Measurements from ENCODE around the gene CDAN1. TPM values are rescaled to one million over a fixed set of nuclear protein-coding genes. Genes with fewer than 3 reads are reported as not detected.

The CDAN1 gene
- total RNA-seq, 2 donors from 2014 or later, result 3.5 to 6.1 TPM

DNA sequence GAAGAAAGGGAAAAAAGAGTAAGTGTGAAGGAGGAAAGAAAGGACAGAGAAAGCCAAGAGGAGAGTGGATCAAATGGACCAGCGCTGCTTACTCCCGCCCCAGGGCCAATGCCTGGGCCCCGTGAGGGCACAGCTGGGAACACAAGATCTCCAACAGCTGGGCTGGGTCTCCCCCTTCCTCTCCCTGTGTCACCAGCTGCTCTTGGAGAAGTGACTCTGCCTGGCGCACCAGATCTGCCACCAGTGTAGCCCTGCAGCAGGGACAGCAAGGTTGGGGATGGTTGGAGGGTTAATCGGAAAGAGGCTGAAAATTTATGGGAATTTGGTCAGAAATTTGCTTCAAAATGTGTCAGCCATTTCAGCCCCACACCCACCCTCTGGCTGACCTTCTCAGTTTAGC is 8.4 kb downstream of the CDAN1 start:
- Histone ChIP-seq H3K27me3 (no peaks in the 10 kb centered on the region), H3K4me3 (no peak overlapping the region), H3K36me3 (peaks cover 82% of the 10 kb centered on the region), H3K27ac (no peak overlapping the region), H3K4me1 (no peaks in the 10 kb centered on the region), H3K9me3 (no peaks in the 10 kb centered on the region)
- TF ChIP-seq, protein P1, sequence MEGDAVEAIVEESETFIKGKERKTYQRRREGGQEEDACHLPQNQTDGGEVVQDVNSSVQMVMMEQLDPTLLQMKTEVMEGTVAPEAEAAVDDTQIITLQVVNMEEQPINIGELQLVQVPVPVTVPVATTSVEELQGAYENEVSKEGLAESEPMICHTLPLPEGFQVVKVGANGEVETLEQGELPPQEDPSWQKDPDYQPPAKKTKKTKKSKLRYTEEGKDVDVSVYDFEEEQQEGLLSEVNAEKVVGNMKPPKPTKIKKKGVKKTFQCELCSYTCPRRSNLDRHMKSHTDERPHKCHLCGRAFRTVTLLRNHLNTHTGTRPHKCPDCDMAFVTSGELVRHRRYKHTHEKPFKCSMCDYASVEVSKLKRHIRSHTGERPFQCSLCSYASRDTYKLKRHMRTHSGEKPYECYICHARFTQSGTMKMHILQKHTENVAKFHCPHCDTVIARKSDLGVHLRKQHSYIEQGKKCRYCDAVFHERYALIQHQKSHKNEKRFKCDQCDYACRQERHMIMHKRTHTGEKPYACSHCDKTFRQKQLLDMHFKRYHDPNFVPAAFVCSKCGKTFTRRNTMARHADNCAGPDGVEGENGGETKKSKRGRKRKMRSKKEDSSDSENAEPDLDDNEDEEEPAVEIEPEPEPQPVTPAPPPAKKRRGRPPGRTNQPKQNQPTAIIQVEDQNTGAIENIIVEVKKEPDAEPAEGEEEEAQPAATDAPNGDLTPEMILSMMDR (IDR thresholded peaks at IDR 0.05), result no peak
- no peak for DNase-seq (ENCODE audit: low spot score)

GRCh38 chr15:42727750-42728381 is 9.1 kb downstream of the CDAN1 start:
- no peak for DNase-seq (ENCODE audit: low spot score)
- H3K27me3 ChIP-seq, result no peaks in the 10 kb centered on the region
- H3K4me1 ChIP-seq, result no peaks in the 10 kb centered on the region
- TF ChIP-seq, protein P1 (IDR thresholded peaks at IDR 0.05), result no peak
- no peaks in the 10 kb centered on the region for H3K9me3 ChIP-seq
- no peak overlapping the region for H3K27ac ChIP-seq
- no peak overlapping the region for H3K4me3 ChIP-seq
- H3K36me3 ChIP-seq, result peaks cover 82% of the 10 kb centered on the region

DNA sequence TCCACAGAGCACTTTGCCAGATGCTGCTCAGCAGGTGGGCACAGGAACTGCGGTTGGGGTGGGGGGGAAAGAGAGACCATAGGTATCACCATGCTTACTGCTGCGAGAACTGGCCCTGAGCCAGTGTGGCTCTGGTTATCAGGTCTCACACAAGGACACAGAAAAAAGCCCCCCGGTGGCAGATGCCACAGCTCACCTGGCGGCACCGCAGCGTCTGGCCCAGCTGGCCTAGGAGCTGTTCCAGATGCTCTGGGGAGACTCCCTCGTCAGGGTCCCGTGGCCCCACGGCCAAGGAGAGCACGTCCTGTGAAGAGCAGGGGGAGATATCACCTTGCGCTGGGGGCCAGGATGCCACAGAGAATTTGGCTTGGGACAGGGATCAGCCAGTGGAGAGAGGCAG is 10.8 kb downstream of the CDAN1 start:
- DNase-seq (ENCODE audit: low spot score), result no peak
- TF ChIP-seq, protein P1 (IDR thresholded peaks at IDR 0.05), result no peak
- H3K36me3 ChIP-seq, result peaks cover 74% of the 10 kb centered on the region
- no peaks in the 10 kb centered on the region for H3K4me1 ChIP-seq
- no peak overlapping the region for H3K27ac ChIP-seq
- no peaks in the 10 kb centered on the region for H3K27me3 ChIP-seq
- H3K9me3 ChIP-seq, result no peaks in the 10 kb centered on the region
- no peak overlapping the region for H3K4me3 ChIP-seq

- Histone ChIP-seq H3K36me3 (peaks cover 73% of the 10 kb centered on the region), H3K4me1 (no peaks in the 10 kb centered on the region), H3K9me3 (no peaks in the 10 kb centered on the region), H3K4me3 (no peak overlapping the region), H3K27me3 (no peaks in the 10 kb centered on the region), H3K27ac (no peak overlapping the region)
- DNase-seq (ENCODE audit: low spot score), result no peak
- TF ChIP-seq, protein P1 (IDR thresholded peaks at IDR 0.05), result no peak
Measured at GRCh38 chr15:42725331-42725903, 11.5 kb downstream of the CDAN1 start.

- H3K4me1 ChIP-seq, result no peaks in the 10 kb centered on the region
- H3K4me3 ChIP-seq, result no peak overlapping the region
- TF ChIP-seq, protein P1 (IDR thresholded peaks at IDR 0.05), result no peak
- H3K27me3 ChIP-seq, result no peaks in the 10 kb centered on the region
- no peaks in the 10 kb centered on the region for H3K9me3 ChIP-seq
- H3K27ac ChIP-seq, result no peak overlapping the region
- DNase-seq (ENCODE audit: low spot score), result no peak
- peaks cover 73% of the 10 kb centered on the region for H3K36me3 ChIP-seq
Measured at GRCh38 chr15:42724276-42724675, 12.7 kb downstream of the CDAN1 start.

- Histone ChIP-seq H3K4me1 (no peaks in the 10 kb centered on the region), H3K27me3 (no peaks in the 10 kb centered on the region), H3K9me3 (no peaks in the 10 kb centered on the region), H3K4me3 (no peak overlapping the region), H3K36me3 (peaks cover 73% of the 10 kb centered on the region), H3K27ac (no peak overlapping the region)
- TF ChIP-seq, protein P1 (IDR thresholded peaks at IDR 0.05), result no peak
- no peak for DNase-seq (ENCODE audit: low spot score)
Measured at GRCh38 chr15:42723068-42723467, 13.9 kb downstream of the CDAN1 start.
